B cell (primary cell): ENCODE results near the gene PTPRU.

Experiments used
- CTCF ChIP-seq: fragments of 200-600 bp; IDR thresholded peaks from one replicate; pipeline ENCODE4 v1.8.0; 2022; ENCODE audit warnings: antibody characterized with exemption, mild to moderate bottlenecking
- EZH2 ChIP-seq: IDR thresholded peaks from 2 replicates; pipeline ENCODE4 v1.6.1; 2012; ENCODE audit warnings: borderline replicate concordance, low read depth, mild to moderate bottlenecking, moderate library complexity, low read length; ENCODE audit not compliant: insufficient read depth, poor library complexity, severe bottlenecking

- TF ChIP-seq EZH2 (no peak), CTCF (no peak)
Measured at GRCh38 chr1:29256394-29256793, 20.1 kb downstream of the PTPRU start.
